ENCODE results near the gene FSCN2.
"Not testable (repeated sequence)": the region's sequence is repeated elsewhere in the genome, so short reads cannot be mapped to it uniquely, and the experiment has no call there.

FSCN2 gene

GRCh38 chr17:81579821-81580321 lies 51.7 kb downstream of the FSCN2 start:
- DNase-seq (ENCODE audit: low spot score) = no peak

DNA sequence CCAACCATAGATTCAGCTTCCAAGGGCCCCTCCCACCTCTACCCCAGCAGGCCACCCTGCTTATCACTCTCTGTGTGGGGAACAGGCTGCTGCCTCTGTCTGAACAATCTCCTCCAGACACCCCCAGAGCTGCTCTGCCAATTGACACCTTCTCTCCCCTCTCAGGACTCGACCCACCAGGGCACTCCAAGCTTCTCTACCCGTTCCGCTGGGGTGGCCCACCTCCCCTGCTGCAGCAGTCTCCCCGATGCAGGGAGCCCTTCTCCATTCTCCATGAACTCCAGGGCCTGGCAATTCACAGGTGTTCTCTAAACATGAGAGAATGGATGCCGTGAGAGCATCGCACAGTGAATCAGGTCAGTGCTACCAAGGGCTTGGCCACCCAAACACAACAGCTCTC lies 52.3 kb downstream of the FSCN2 start:
- DNase-seq (ENCODE audit: low spot score) = no peak

DNA sequence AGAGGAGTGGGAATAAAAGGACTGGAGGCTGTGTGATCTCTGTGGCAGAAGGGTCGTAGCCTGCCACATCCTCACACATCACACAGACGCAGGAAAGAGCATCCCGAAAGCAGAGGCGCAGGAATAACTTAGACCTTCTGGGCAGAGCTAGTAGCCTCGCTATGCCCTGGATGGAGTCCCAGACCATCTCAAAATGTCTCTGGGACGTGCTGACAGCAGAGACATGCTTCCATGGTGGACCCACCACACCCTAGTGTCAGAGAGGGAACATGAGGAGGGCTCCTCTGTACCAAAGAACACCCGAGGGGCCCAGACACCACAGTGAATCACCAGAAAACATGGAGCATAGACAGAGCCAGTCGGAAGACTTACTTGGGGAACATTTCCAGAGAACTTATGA lies 53.6 kb downstream of the FSCN2 start:
- no peak for DNase-seq (ENCODE audit: low spot score)

- no peak for DNase-seq (ENCODE audit: low spot score)
Measured at GRCh38 chr17:81582341-81582740, 54.2 kb downstream of the FSCN2 start.

DNA sequence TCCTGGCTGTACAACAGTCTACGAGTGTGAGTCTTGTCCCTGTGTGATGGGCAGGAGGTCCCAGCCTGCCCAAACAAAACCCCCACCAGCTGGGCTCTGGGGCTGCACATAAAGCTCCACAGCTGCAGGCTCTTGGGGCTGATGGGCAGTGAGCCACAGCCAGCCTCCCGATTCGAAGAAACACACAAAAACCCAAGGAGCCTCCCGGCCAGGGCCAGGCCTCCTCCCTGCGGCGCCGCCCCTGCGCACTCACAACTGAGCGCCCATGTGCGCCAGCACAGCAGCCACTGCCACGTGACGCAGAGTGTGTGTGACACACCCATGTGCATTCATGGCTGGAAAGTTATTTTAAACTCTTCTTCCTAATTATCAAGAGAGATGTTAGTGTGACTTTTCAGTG lies 54.6 kb downstream of the FSCN2 start:
- DNase-seq (ENCODE audit: low spot score) = no peak

GRCh38 chr17:81583589-81584342 lies 55.6 kb downstream of the FSCN2 start:
- no peak for DNase-seq (ENCODE audit: low spot score)

- not testable (repeated sequence) for DNase-seq (ENCODE audit: low spot score)
Measured at GRCh38 chr17:81584771-81585170, 56.6 kb downstream of the FSCN2 start.

GRCh38 chr17:81586096-81586495 lies 57.9 kb downstream of the FSCN2 start:
- DNase-seq (ENCODE audit: low spot score) = no peak

Measured in D341Med (cell line).